Measurements from ENCODE around the gene KLHL10. TPM values are rescaled to one million over a fixed set of nuclear protein-coding genes. Genes with fewer than 3 reads are reported as not detected.

The KLHL10 gene
- total RNA-seq: 0.17 TPM in 1 of 2 replicates, not detected in the other

GRCh38 chr17:41837761-41838538, at the start of gene KLHL10:
Gene KLHL10, plus strand, starts transcription at chr17:41837825. Its CDS starts 108 bp downstream, at chr17:41837933.

GRCh38 chr17:41811549-41812380, 25.9 kb upstream of the KLHL10 start, which contains the start of gene P3H4:
Gene P3H4, minus strand, starts transcription at chr17:41811949. Its CDS starts 34 bp downstream, at chr17:41811915.

GRCh38 chr17:41812381-41813151, 25.1 kb upstream of the KLHL10 start, which contains the start of gene FKBP10:
Gene FKBP10, plus strand, starts transcription at chr17:41813004. Its CDS starts 31 bp downstream, at chr17:41813035.

GRCh38 chr17:41835800-41836549, 1.6 kb upstream of the KLHL10 start, which contains the start of gene NT5C3B:
Gene NT5C3B, minus strand, starts transcription at chr17:41836232. Its CDS starts 39 bp downstream, at chr17:41836193.

DNA sequence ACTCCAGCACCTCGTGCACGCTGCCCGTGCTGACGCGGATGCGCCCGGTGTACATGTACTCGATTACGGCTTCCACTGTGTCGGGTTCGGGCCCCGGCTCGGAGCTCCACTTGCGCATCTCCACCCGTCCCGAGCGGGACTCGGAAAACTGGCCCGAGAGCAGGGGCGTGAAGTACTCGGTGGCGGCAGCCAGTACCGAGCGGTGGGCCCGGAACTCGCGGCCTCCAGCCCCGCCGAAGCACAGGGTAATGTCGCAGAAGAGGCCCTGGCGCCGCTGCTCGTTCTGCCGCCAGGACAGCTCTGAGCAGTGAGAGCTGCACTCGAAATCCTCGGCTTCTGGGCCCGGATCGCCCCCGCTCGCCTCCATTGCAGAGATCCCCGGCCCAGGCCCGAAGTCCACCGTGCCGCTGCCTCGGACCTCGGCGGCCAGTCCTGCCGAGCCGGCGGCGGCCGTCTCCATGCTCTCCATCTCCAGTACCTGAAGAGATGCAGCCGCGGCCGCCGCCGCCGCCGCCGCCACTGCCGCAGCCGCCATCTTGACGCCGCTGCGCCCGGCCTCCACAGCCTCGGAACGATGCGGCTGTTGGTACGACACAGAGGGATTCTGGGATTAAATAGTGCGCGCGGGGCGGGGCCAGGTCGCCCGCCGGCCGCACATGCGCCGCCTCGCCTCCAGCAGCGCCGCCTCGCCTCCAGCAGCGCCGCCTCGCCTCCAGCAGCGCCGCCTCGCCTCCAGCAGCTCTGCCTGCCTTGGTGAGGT, 27.4 kb downstream of the KLHL10 start, which contains the start of gene KLHL11:
KLHL11 (minus strand) TSS at position 588 of the 760 bp plus-strand sequence; CDS start at position 535, 53 bp downstream.

Other genes starting within 250 kb of the KLHL10 start
- gene KRT16, start 225.1 kb upstream of the KLHL10 start, total RNA-seq: not detected in 2 replicates
- gene KRT17, start 213.2 kb upstream of the KLHL10 start, total RNA-seq: 0.89 and 3.7 TPM in 2 replicates
- 86.2 and 95.7 TPM in 2 replicates for gene EIF1, start 148.9 kb upstream of the KLHL10 start, total RNA-seq
- not detected in 2 replicates for gene GAST, start 125.5 kb upstream of the KLHL10 start, total RNA-seq
- gene HAP1, start 103.2 kb upstream of the KLHL10 start, total RNA-seq: under 0.01 TPM in 1 of 2 replicates, not detected in the other
- gene JUP, start 51.1 kb upstream of the KLHL10 start, total RNA-seq: 31.1 and 32.8 TPM in 2 replicates
- gene P3H4, start 25.9 kb upstream of the KLHL10 start, total RNA-seq: 48.6 and 53.4 TPM in 2 replicates
- 235 and 246 TPM in 2 replicates for gene FKBP10, start 24.8 kb upstream of the KLHL10 start, total RNA-seq
- 58.7 and 65.0 TPM in 2 replicates for gene NT5C3B, start 1.6 kb upstream of the KLHL10 start, total RNA-seq
- 10.6 and 11.6 TPM in 2 replicates for gene KLHL11, start 27.6 kb downstream of the KLHL10 start, total RNA-seq
- gene ACLY, start 81.1 kb downstream of the KLHL10 start, total RNA-seq: 445 and 520 TPM in 2 replicates
- 0.45 and 2.0 TPM in 2 replicates for gene ODAD4, start 92.8 kb downstream of the KLHL10 start, total RNA-seq
- gene CNP, start 129.0 kb downstream of the KLHL10 start, total RNA-seq: 54.5 and 60.2 TPM in 2 replicates
- gene DNAJC7, start 179.6 kb downstream of the KLHL10 start, total RNA-seq: 49.8 and 51.8 TPM in 2 replicates
- 40.2 and 41.3 TPM in 2 replicates for gene NKIRAS2, start 182.3 kb downstream of the KLHL10 start, total RNA-seq
- 0.17 and 0.30 TPM in 2 replicates for gene C17orf113, start 212.8 kb downstream of the KLHL10 start, total RNA-seq

Data from bronchus fibroblast of lung (primary cell).